CD8-positive, alpha-beta memory T cell (primary cell): ENCODE data around the gene NFIC. TPM values are rescaled to one million over a fixed set of nuclear protein-coding genes. Genes with fewer than 3 reads are reported as not detected.
"Not testable (repeated sequence)": the region's sequence is repeated elsewhere in the genome, so short reads cannot be mapped to it uniquely, and the experiment has no call there.

Experiments used
- CTCF ChIA-PET: fragments of 350-600 bp; sonication (Branson Sonifier 250); formaldehyde crosslinking; loops from one replicate; lab custom pipeline; 2021; ENCODE audit warnings: antibody characterized with exemption; lab: Charles Lee
- POLR2A ChIA-PET: fragments of 350-600 bp; sonication (Branson Sonifier 250); formaldehyde crosslinking; loops from one replicate; lab custom pipeline; 2021; ENCODE audit warnings: antibody characterized with exemption; lab: Charles Lee
- DNase-seq, 5 donors: peaks; one replicate each; pipeline versions ENCODE4 v3.0.0 to v3.0.0-alpha.2; 2020 to 2022; ENCODE audit warnings: mixed read lengths in 1 of 5
- H3K27ac ChIP-seq: one replicate; pipeline ENCODE4 v1.7.0; 2013; ENCODE audit warnings: low read depth, mild to moderate bottlenecking, low read length, moderate library complexity
- H3K27me3 ChIP-seq: 2 replicates; pipeline ENCODE4 v1.7.0; 2013; ENCODE audit warnings: low read length, mild to moderate bottlenecking; ENCODE audit not compliant: insufficient read depth, poor library complexity, severe bottlenecking
- H3K36me3 ChIP-seq: 2 replicates; pipeline ENCODE4 v1.7.0; 2013; ENCODE audit warnings: mild to moderate bottlenecking, low read length, moderate library complexity; ENCODE audit not compliant: insufficient read depth
- H3K4me1 ChIP-seq: 2 replicates; pipeline ENCODE4 v1.7.0; 2013; ENCODE audit warnings: mild to moderate bottlenecking, low read length, moderate library complexity; ENCODE audit not compliant: insufficient read depth
- H3K4me3 ChIP-seq: 2 replicates; pipeline ENCODE4 v1.7.0; 2013; ENCODE audit warnings: mild to moderate bottlenecking, low read length
- H3K9me3 ChIP-seq: 2 replicates; pipeline ENCODE4 v1.7.0; 2013; ENCODE audit warnings: mild to moderate bottlenecking, low read length
- H3K27ac Mint-ChIP-seq, 8 donors: one replicate each; pipeline ENCODE4 v1.8.0; 2020 to 2021; ENCODE audit warnings: mixed read lengths in 8 of 8, mild to moderate bottlenecking in 6 of 8, inconsistent platforms in 3 of 8, moderate library complexity in 3 of 8
- H3K27me3 Mint-ChIP-seq, 2 donors: one replicate each; pipeline ENCODE4 v1.8.0; 2020 to 2021; ENCODE audit warnings: mixed read lengths in 2 of 2, mild to moderate bottlenecking in 1 of 2, moderate library complexity in 1 of 2
- H3K36me3 Mint-ChIP-seq, 3 donors: one replicate each; pipeline ENCODE4 v1.8.0; 2020 to 2021; ENCODE audit warnings: mixed read lengths in 3 of 3, inconsistent platforms in 1 of 3, mild to moderate bottlenecking in 1 of 3
- H3K4me1 Mint-ChIP-seq, 3 donors: one replicate each; pipeline ENCODE4 v1.8.0; 2020 to 2021; ENCODE audit warnings: mixed read lengths in 3 of 3, inconsistent platforms in 1 of 3, mild to moderate bottlenecking in 1 of 3
- H3K4me3 Mint-ChIP-seq, 7 donors: one replicate each; pipeline ENCODE4 v1.8.0; 2020 to 2021; ENCODE audit warnings: mixed read lengths in 7 of 7, mild to moderate bottlenecking in 6 of 7, moderate library complexity in 4 of 7, inconsistent platforms in 2 of 7
- H3K9me3 Mint-ChIP-seq, 5 donors: one replicate each; pipeline ENCODE4 v1.8.0; 2020 to 2022; ENCODE audit warnings: mixed read lengths in 5 of 5, mild to moderate bottlenecking in 3 of 5, moderate library complexity in 2 of 5, inconsistent platforms in 1 of 5
- polyA plus RNA-seq: library from polyadenylated mRNA; unstranded; fragments of 300-500 nt; fragmentation: Illumina TruSeq; gene quantifications from one replicate; pipeline ENCODE4 v1.2.3, GENCODE V29; 2021
- total RNA-seq, 2 experiments: library from RNA; stranded (reverse); gene quantifications; one replicate each; pipeline ENCODE4 v1.2.3, GENCODE V29; 2021

Gene NFIC
- total and polyA plus RNA-seq, 3 experiments from 2014 or later, result 16.1 to 19.4 (median 17.8) TPM

GRCh38 chr19:3348469-3348868 lies 17.9 kb upstream of the NFIC start:
- H3K4me3 ChIP-seq, H3K4me1 Mint-ChIP-seq, H3K27ac ChIP-seq, H3K36me3 ChIP-seq, H3K9me3 ChIP-seq, H3K36me3 Mint-ChIP-seq, DNase-seq, H3K27ac Mint-ChIP-seq, H3K9me3 Mint-ChIP-seq, H3K4me1 ChIP-seq, H3K4me3 Mint-ChIP-seq, H3K27me3 ChIP-seq, H3K27me3 Mint-ChIP-seq, POLR2A ChIA-PET: not testable (repeated sequence)
- CTCF ChIA-PET, result interaction anchor here (1.4 kb wide), 1 partner anchor 81 kb away, joined by 5 read pairs; no protein-coding TSS in a partner anchor

- Histone ChIP-seq H3K36me3 (no peaks in the 10 kb centered on the region), H3K9me3 (no peaks in the 10 kb centered on the region), H3K4me3 (no peak overlapping the region), H3K27ac (no peak overlapping the region), H3K4me1 (no peaks in the 10 kb centered on the region), H3K27me3 (no peaks in the 10 kb centered on the region)
- ChIA-PET POLR2A (interaction anchor here (0.5 kb wide), 1 partner anchor 36 kb away, joined by 4 read pairs; no protein-coding TSS in a partner anchor), CTCF (no interaction called here)
- peaks cover 0 to 2% of the 10 kb centered on the region in 2 donors for H3K27me3 Mint-ChIP-seq
- H3K9me3 Mint-ChIP-seq, result no peaks in the 10 kb centered on the region
- no peak overlapping the region for H3K27ac Mint-ChIP-seq
- DNase-seq, result no peak
- no peak overlapping the region for H3K4me3 Mint-ChIP-seq
- no peaks in the 10 kb centered on the region for H3K4me1 Mint-ChIP-seq
- no peaks in the 10 kb centered on the region for H3K36me3 Mint-ChIP-seq
Observed at GRCh38 chr19:3350014-3350663, 16.2 kb upstream of the NFIC start.

- H3K27ac Mint-ChIP-seq, result peak overlapping the region in 2 of 8 donors; percentile 11 to 59
- H3K4me1 Mint-ChIP-seq, result peaks cover under 1 to 2% (median 2%) of the 10 kb centered on the region in 3 donors
- ChIA-PET POLR2A (no interaction called here), CTCF (interaction anchor here (0.7 kb wide), 2 partner anchors 12 to 80 kb away, joined by 3 read pairs; no protein-coding TSS in a partner anchor)
- no peaks in the 10 kb centered on the region for H3K36me3 ChIP-seq
- H3K4me3 ChIP-seq, result no peak overlapping the region
- no peaks in the 10 kb centered on the region for H3K36me3 Mint-ChIP-seq
- H3K9me3 ChIP-seq, result no peaks in the 10 kb centered on the region
- no peak for DNase-seq
- H3K4me3 Mint-ChIP-seq, result peak overlapping the region in 1 of 7 donors; percentile 48
- no peaks in the 10 kb centered on the region for H3K4me1 ChIP-seq
- H3K27ac ChIP-seq, result no peak overlapping the region
- no peaks in the 10 kb centered on the region for H3K9me3 Mint-ChIP-seq
- no peaks in the 10 kb centered on the region for H3K27me3 ChIP-seq
- peaks cover 0 to 2% of the 10 kb centered on the region in 2 donors for H3K27me3 Mint-ChIP-seq
Observed at GRCh38 chr19:3351702-3352447, 14.5 kb upstream of the NFIC start.

GRCh38 chr19:3353493-3353892 lies 12.9 kb upstream of the NFIC start:
- Mint-ChIP-seq H3K4me3 (peak overlapping the region in 1 of 7 donors; percentile 69), H3K9me3 (no peaks in the 10 kb centered on the region), H3K27ac (peak overlapping the region in 1 of 8 donors; percentile 7), H3K36me3 (peaks cover 0 to 3% (median 0%) of the 10 kb centered on the region in 3 donors), H3K4me1 (peaks cover 12 to 16% (median 15%) of the 10 kb centered on the region in 3 donors), H3K27me3 (peaks cover 0 to 2% of the 10 kb centered on the region in 2 donors)
- H3K4me3 ChIP-seq, result no peak overlapping the region
- no peak overlapping the region for H3K27ac ChIP-seq
- DNase-seq, result no peak
- ChIA-PET CTCF (interaction anchor here (1.2 kb wide), 1 partner anchor 76 kb away, joined by 3 read pairs; no protein-coding TSS in a partner anchor), POLR2A (no interaction called here)
- no peaks in the 10 kb centered on the region for H3K9me3 ChIP-seq
- H3K4me1 ChIP-seq, result peaks cover 14% of the 10 kb centered on the region
- H3K27me3 ChIP-seq, result no peaks in the 10 kb centered on the region
- H3K36me3 ChIP-seq, result no peaks in the 10 kb centered on the region

- CTCF ChIA-PET, result no interaction called here
- Mint-ChIP-seq H3K27me3 (no peaks in the 10 kb centered on the region), H3K4me1 (peaks cover 17 to 35% (median 20%) of the 10 kb centered on the region in 3 donors), H3K4me3 (peak overlapping the region in 6 of 7 donors; percentile 60 to 95 (median 77)), H3K36me3 (peaks cover 0 to 8% (median 0%) of the 10 kb centered on the region in 3 donors), H3K9me3 (no peaks in the 10 kb centered on the region), H3K27ac (peak overlapping the region in 7 of 8 donors; percentile 75 to 91 (median 80))
- H3K27ac ChIP-seq, result no peak overlapping the region
- no peak for DNase-seq
- H3K4me3 ChIP-seq, result no peak overlapping the region
- no peaks in the 10 kb centered on the region for H3K36me3 ChIP-seq
- no peaks in the 10 kb centered on the region for H3K9me3 ChIP-seq
- POLR2A ChIA-PET, result no interaction called here
- peaks cover 18% of the 10 kb centered on the region for H3K4me1 ChIP-seq
- no peaks in the 10 kb centered on the region for H3K27me3 ChIP-seq
Observed at GRCh38 chr19:3356805-3357204, 9.6 kb upstream of the NFIC start.

- no peaks in the 10 kb centered on the region for H3K36me3 ChIP-seq
- Mint-ChIP-seq H3K4me3 (peak overlapping the region; percentile 76 to 95 (median 88)), H3K4me1 (peaks cover 23 to 41% (median 26%) of the 10 kb centered on the region in 3 donors), H3K9me3 (no peaks in the 10 kb centered on the region), H3K27ac (peak overlapping the region; percentile 80 to 94 (median 90)), H3K27me3 (no peaks in the 10 kb centered on the region), H3K36me3 (peaks cover 0 to 8% (median 0%) of the 10 kb centered on the region in 3 donors)
- no peaks in the 10 kb centered on the region for H3K9me3 ChIP-seq
- DNase-seq, result peak in 4 of 5 donors; percentile 29 to 73 (median 56)
- H3K27me3 ChIP-seq, result no peaks in the 10 kb centered on the region
- ChIA-PET POLR2A (no interaction called here), CTCF (no interaction called here)
- H3K27ac ChIP-seq, result no peak overlapping the region
- H3K4me1 ChIP-seq, result peaks cover 24% of the 10 kb centered on the region
- peak overlapping the region; percentile 45 for H3K4me3 ChIP-seq
Observed at GRCh38 chr19:3357271-3357991, 9.0 kb upstream of the NFIC start.

- ChIA-PET CTCF (no interaction called here), POLR2A (no interaction called here)
- DNase-seq, result peak; percentile 37 to 76 (median 44)
- Mint-ChIP-seq H3K4me1 (peaks cover 28 to 47% (median 31%) of the 10 kb centered on the region in 3 donors), H3K9me3 (no peaks in the 10 kb centered on the region), H3K36me3 (peaks cover 0 to 8% (median 0%) of the 10 kb centered on the region in 3 donors), H3K4me3 (peak overlapping the region; percentile 76 to 95 (median 88)), H3K27ac (peak overlapping the region; percentile 48 to 94 (median 90)), H3K27me3 (no peaks in the 10 kb centered on the region)
- Histone ChIP-seq H3K27me3 (no peaks in the 10 kb centered on the region), H3K27ac (no peak overlapping the region), H3K36me3 (no peaks in the 10 kb centered on the region), H3K4me3 (peak overlapping the region; percentile 45), H3K4me1 (peaks cover 25% of the 10 kb centered on the region), H3K9me3 (no peaks in the 10 kb centered on the region)
Observed at GRCh38 chr19:3357992-3358688, 8.2 kb upstream of the NFIC start.
